Stimulated activated CD8-positive, alpha-beta memory T cell treated with anti-CD3 and anti-CD28 coated beads, Interleukin-12 subunit alpha, Interleukin-12 subunit beta, amount 100 ng/mL, for 24 hours (primary cell): Measurements from ENCODE around the gene XRCC1.
A peak's percentile ranks its signal among the peaks of the same experiment; 100 is the strongest.
"Not testable (repeated sequence)": the region's sequence is repeated elsewhere in the genome, so short reads cannot be mapped to it uniquely, and the experiment has no call there.

Experiments used
- DNase-seq: peaks from one replicate; pipeline ENCODE4 v3.0.0-alpha.2; 2020; ENCODE audit errors: extremely low read depth

The XRCC1 gene

DNA sequence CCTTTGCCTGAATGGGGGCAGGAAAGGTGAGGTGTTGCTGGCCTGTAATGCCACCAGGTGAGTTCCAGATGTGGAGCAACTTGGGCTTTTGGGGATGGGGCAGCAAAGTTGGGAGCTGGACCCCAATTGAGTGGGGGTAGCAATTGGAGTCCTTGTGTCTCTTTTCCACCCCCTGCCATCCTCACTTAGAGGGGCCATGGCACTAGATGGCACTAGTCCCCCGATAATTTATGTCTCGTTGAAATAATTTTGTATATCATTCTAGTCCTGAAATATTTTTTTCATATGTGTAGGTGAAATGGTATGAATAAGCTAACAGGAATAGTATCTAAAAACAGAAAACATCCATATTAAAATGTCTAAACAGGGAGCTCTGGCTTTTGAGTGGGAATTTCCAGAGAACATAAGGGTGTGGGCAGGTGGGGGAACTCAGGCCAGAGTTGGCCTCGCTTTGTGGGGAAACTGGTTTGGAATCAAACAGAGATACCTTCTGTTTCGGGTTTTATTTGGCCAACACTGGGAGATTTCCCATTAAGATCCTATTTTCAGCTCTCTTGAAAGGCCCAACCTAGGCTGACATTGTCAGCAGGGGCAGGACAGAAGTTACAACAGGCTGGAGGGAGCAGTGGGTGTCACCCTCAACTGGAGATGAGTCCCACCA is 24.4 kb upstream of the XRCC1 start:
- no peak for DNase-seq

DNA sequence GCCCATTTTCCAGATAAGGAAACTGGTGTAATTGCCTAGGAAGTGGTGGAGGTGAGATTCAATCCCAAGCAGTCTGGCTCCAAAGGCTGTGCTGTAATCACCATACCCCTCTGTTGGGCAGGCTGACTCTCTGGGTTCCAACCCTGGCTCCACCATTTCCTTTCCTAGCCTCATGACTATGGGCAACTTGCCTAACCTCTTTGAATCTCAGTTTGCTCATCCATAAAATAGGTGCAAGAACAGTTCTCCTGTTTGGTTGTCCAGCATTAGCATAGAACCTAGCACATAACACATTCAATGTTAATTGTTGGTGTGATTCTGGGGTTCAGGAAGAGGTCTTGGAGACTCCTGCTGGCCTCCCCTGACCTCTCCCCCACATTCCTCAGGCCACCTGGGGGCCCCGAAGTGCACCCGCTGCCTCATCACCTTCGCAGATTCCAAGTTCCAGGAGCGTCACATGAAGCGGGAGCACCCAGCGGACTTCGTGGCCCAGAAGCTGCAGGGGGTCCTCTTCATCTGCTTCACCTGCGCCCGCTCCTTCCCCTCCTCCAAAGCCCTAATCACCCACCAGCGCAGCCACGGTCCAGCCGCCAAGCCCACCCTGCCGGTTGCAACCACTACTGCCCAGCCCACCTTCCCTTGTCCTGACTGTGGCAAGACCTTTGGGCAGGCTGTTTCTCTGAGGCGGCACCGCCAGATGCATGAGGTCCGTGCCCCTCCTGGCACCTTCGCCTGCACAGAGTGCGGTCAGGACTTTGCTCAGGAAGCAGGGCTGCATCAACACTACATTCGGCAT is 23.3 kb upstream of the XRCC1 start:
- DNase-seq, result no peak

DNA sequence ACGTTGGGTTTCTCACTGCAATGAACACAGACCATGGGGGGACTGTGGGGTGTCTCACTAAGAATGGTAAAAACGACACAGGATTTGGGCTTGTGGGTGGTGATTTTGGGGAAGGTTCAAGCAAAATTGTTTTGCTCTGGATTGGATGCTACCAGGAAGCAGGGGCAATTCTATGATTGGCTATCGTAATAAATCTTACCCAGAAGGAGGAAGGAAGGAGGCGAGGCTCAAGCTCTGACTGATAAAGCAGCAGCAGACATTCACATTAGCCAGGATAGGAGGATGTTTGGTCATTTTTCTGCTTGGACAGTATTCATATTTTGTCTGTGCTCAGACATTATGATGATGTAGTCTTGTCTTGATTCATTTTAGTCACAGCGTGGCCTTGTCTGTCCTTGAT is 22.5 kb upstream of the XRCC1 start:
- no peak for DNase-seq

DNA sequence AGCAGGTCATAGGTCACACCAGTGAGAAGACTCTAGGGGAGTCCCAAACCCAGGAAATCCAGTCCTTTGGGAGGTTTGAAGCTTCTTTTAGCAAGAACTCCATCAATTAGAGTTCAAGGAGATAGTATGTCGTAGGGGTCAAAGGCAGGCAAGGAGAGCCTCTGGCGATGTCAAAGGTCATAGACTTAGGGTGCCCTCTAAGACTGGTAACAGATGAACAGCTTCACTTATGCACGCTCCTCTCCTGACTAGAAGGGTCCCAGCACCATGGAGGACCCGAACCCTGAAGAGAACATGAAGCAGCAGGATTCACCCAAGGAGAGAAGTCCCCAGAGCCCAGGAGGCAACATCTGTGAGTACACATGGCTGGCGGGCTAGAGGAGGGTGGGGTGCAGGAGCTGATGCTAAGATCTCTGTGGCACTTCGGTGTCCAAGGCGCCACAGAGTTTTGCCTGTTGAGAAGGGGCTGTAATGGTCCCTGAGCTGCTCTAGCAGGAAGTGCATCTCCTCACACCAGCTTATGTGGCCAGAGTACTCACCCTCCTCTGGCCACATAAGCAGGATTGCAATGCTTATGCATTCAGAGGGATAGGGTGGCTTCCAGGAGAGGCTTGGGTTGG is 21.6 kb upstream of the XRCC1 start:
- DNase-seq, result no peak

DNA sequence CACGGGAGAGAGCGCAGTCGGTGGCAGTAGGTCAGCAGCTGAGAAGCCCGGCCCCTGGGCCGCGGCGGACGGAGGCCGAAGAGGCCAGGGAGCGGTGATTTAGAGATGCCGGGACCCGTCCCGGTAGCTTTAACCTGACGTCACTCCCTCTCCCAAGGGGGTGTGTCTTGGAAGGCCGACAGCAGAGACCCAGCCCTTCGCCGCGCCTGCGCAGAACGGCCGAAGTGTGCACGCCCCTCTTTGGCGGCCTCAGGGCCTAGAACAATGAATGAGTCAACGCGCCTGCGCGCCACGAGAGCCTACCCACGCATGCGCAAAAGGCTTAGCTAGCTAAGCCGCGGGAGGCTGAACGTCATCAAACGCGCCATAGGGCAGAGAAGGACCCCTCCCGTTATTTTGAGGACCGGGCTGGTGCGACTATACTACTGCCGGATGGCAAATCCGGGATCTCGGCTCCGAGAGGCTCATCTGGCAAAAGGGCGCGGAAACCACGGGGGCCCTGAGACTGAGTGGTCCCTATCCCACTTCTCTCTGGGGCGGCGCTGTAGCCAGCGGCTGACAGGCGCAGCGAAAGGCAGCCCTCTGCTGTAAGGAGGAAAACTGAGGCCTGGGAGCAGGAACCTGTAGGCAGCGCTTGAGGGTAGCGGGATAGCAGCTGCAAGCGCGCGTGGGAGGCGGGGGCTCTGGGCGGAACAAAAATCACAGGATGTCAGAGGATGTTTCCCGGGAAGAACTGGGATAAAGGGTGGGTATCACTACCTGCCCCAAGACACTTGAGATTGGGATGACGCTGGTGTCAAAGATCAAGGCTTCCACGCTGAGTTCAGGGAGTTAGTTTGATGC is 20.9 kb upstream of the XRCC1 start, which contains the start of the genes IRGQ and ZNF576:
Gene IRGQ, minus strand, starts transcription at position 136 of the 843 bp plus-strand sequence. CDS start 796 bp downstream, outside the sequence.
Gene ZNF576, plus strand, starts transcription at position 597 of the 843 bp plus-strand sequence. CDS start 514 bp downstream, outside the sequence.
- peak; percentile 100 for DNase-seq

DNA sequence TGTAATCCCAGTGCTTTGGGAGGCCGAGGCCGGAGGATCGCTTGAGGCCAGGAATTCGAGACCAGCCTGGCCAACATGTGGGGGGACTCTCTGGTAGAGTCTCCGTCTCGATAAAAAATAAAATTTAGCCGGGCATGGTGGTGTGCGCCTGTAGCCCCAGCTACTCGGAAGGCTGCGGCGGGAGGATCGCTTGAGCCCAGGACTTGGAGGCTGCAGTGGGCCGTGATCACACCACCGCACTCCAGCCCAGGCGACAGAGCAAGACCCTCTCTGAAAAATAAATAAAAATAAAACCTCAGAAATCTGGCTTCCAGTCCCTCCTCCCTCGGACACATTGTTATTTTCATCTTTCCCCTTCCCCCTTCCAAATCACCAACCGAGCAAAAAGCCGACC is 20.3 kb upstream of the XRCC1 start:
- DNase-seq, result no peak

DNA sequence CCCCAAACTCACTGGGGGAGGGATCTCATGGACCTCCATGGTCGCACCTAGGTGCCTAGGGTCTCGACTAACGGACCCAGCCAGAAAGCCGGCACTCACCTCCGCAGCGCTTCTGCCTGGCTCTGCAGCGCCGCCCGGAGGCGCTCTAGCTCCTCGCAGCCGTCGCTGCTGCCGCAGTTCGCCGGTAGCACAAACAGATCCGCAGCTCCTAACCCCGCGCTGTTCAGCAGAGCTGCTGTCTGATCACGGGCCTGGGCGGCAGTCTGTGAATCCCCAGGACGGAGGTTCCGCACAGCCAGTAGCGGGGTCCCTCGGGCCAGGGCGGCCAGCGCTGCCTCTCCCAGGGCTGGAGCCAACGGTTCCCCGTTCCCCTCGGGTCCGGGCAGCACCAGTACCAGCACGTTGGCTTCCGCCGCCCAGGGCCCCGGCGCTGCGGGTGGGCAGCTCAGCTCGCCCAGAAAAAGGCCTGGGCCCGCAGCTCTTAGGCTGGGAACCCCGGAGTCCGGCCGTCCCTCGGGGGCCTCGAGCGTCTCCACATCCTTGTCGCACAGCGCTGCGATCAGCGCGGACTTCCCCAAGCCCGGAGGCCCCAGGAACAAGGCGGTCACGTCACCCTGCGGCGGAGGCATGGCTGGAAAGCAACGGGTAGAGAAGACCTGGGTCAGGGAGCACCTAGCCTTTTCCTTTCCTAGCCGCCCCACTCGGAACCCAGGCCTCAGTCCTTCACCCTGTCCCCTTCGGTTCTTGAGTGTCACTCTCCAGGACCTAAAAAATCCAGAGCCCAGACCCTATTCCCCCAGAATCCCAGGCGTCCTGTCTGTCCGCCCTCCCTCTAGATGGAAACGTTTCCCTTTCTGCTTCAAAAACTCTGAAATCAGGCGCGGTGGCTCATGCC is 19.6 kb upstream of the XRCC1 start:
- peak; percentile 9 for DNase-seq

DNA sequence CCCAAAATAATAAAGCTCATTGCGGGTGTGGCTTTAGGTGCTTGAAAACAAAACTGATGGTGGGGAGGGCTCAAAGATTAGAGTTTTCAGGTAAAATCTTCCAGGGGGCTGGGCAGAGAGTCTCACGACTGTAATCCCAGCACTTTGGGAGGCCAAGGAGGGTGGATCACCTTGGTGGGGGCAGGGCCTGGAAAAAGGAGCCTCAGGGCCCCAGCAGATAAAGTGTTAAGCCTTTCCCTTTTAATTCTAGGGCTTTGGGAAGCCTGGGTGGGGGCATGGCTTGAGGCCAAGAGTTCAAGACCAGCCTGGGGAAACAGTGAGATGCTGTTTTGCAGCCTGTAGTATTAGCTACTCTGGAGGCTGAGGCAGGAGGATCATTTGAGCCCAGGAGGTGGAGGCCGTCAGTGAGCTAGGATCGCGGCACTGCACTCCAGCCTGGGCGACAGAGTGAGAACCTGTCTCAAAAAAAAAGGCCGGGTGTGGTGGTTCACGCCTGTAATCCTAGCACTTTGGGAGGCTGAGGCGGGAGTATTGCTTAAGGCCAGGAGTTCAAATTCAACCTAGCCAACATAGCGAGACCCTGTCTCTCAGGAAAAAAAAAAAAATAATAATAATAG is 18.9 kb upstream of the XRCC1 start:
- no peak for DNase-seq

DNA sequence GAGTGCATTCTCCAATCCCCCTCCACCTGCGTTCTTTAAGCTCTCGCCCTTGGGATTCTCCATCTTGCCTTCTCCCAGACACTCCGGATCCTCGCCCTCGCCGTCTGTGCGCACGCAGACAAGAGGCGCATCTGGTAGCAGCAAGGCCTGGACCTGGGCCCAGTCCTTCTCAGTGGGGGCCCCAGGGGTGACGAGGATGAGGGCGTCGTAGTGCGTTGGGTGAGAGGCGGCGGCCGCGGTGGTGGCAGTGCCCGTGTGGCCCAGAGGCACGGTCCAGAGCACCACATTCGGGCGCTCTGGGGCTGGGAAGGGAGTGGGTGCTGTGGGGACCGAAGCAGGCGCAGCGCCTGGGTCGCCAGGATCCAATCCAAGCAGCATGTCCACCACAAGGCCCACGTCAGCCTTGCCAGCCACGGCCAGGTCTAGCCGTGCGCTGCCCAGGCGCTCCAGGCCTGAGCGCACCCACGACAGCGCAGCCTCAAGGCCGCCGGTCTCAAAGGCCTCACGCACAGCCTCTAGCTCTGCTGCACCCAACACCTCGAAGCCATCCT is 17.5 kb upstream of the XRCC1 start:
- no peak for DNase-seq

DNA sequence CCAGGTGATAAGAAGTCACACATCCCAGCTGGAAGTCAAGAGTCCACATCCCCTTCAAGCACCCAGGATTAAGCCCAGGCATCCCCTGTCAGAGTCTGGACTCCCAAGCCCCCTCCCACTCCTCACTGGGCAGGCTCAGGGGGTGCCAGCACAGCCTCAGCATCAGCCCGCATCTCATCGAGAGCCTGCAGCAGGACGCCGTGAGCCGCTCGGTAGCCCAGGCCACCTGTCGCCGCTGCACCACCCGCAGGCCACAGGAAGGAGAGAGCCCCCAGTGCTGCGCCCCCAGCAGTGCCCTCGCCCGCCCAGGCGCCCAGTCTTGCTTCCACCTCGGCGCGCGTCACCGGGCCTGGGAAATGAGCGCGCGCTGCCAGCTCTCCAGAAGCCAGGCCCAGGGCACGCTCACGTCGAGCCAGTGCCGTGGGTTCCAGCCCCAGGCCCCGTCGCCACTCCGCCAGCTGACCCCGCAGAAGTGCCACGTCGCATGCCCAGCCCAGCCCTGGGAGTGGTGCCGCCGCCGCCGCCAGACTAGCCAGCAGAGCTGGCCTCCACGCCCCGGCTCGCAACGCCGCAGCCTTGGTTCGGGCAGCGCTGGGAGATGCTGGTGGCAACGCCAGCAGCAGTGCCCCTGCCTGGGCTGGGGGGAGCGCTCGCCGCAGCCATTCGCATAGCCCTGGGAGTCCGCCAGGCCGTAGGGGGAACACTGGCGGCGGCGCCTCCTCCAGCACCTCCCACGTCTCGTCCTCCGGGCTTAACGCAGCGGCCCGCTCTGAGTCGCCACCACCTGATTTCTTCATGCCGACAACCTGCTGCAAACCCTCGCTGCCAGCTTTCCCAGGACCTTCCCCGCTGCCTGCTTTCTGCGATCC is 16.8 kb upstream of the XRCC1 start:
- no peak for DNase-seq

DNA sequence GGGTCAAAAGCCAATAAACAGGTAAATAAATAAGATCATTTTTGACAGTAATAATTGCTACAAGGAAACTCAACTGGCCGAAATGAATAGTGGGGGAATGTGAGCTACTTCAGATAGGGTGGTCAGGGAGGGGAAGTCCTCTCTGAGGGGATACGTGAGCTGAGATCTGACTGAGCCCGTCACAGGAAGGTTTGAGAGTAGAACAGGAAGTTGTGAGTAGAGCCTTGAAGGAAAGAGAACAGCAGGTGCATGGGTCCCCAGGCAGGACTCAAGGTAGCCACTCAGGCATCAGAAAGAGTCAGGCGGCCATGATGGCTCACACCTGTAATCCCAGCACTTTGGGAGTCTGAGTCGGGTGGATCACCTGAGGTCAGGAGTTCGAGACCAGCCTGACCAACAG is 14.4 kb upstream of the XRCC1 start:
- DNase-seq, result no peak

DNA sequence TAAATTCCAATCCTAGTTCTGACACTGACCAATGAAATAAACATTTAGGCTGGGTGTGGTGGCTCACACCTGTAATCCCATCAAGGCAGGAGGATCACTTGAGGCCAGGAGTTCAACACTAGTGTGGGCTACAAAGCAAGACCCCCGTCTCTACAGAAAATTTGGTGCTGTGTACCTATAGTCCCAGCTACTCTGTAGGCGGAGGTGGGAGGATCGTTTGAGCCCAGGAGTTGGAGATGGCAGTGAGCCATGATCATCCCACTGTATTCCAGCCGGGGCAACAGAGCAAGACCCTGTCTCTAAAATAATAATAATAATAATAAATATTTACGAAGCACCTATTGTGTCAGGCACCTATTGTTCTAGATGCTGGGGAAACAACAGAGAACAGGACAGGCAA is 13.9 kb upstream of the XRCC1 start:
- DNase-seq, result no peak

DNA sequence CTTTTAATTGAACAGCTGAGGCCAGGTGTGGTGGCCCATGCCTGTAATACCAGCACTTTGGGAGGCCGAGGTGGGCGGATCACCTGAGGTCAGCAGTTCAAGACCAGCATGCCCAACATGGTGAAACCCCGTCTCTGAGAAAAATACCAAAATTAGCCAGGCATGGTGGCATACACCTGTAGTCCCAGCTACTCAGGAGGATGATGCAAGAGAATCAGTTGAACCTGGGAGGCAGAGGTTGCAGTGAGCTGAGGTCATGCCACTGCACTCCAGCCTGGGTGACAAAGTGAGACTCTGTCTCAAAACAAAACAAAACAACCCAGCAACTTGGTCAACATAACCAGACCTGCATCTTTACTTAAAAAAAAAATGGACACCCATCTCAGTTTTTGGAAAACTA is 11.7 kb upstream of the XRCC1 start:
- DNase-seq, result not testable (repeated sequence)

DNA sequence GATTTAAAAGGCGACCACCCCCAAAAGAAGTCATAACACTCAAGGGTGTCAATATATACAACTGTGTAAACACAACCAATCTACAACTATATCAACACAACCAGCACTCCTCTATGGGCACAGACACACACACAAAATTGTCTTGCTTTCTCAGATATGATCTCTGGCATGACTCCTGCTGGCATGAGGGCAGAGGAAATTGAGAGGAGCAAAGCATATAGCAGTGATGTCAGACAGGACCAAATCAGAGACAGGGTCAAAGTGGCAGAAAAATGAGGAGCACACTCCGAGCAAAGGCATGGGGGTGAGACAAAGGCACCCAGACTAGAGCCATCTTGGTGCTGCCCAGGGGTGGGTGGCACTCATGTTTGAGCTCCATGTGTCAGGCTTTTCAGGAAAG is 11.0 kb upstream of the XRCC1 start:
- no peak for DNase-seq

DNA sequence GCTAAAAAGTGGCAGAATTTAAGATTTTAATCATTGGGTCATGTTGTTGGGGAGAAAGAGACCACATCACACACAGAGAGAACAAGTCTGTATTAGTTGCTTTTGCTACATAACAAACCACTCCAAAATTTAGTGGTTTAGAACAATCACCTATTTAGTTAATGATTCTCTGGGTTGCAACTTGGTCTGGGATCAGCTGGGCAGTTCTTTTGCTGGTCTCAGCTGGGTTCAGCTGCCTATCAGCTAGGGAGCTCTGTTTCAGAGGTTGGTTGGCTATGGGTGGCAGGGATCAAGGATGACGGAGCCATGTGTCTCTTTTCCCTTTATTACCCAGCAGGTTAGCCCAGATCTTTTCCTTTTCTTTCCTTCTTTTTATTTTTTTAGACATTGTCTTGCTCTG is 9.2 kb upstream of the XRCC1 start:
- no peak for DNase-seq

DNA sequence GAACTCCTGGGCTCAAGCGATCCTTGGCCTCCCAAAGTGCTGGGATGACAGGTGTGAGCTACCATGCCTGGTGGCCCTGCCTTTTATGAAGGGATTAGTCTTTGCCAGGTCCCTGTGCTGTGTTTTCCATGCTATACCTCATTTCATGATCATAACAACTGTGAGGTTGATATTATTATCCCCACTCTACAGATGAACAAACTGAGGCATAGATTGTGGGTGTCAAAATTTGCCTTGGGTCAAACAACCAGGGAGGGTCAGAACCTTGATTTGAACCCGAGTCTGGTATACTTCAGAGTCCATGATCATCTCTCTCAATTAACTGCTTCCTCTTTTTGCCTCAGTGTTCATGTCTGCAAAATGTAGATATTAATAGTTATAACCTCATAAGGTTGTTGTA is 7.2 kb upstream of the XRCC1 start:
- DNase-seq, result no peak

DNA sequence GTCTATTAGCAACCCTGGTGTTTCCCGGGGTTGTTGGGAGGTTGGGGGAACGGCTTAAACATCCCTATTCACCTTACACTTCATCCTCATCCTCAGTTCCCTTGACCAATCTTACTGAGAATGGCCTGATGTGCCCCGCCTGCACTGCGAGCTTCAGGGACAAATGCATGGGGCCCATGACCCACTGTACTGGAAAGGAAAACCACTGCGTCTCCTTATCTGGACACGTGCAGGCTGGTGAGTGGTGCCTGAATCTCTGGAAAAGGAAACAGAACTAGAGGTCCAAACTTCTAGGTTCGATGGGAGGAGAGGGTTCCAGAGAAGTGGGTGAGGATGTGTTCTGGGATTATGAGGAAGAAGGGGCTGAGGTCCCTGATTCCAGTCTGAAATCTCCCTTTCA is 6.1 kb upstream of the XRCC1 start:
- no peak for DNase-seq

DNA sequence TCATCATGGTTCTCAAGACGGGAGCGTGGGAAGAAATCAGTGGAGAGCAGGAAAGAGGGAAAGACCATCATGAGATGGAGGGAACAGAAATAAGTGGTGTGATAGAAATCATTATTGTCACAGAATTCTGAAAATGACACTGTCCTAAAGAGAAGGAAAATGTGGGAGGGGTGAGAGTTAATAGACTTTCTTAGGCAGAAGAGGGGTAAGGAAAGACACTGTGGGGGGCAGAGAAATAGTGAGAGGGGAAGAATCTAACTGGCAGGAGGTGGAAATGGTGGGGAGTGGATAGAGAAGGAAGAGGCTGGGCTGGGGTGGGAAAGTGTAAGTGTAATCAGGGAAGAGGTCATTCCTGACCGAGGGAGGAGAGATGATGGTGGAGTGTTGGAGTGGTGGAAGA is 3.5 kb upstream of the XRCC1 start:
- no peak for DNase-seq
